ENCODE data around the gene LARP4B. TPM values are rescaled to one million over a fixed set of nuclear protein-coding genes. Genes with fewer than 3 reads are reported as not detected.
A peak's percentile ranks its signal among the peaks of the same experiment; 100 is the strongest.

The LARP4B gene
- total and polyA plus RNA-seq, 8 donors: 45.1 to 122 (median 54.4) TPM

GRCh38 chr10:953836-954235 is 22.3 kb upstream of the LARP4B start:
- no peak for TF ChIP-seq CTCF (IDR thresholded peaks at IDR 0.05)
- Histone ChIP-seq H3K27me3 (no peaks in the 10 kb centered on the region), H3K9me3 (no peaks in the 10 kb centered on the region), H3K4me1 (no peaks in the 10 kb centered on the region), H3K36me3 (no peaks in the 10 kb centered on the region), H3K4me3 (no peak overlapping the region), H3K27ac (no peak overlapping the region)
- no peak for DNase-seq
- intact Hi-C loops (cut with DNase I): no loop called here
- ATAC-seq: no peak

- no peak for TF ChIP-seq CTCF (IDR thresholded peaks at IDR 0.05)
- Histone ChIP-seq H3K36me3 (no peaks in the 10 kb centered on the region), H3K27me3 (no peaks in the 10 kb centered on the region), H3K4me3 (no peak overlapping the region), H3K4me1 (peaks cover 0 to under 1% of the 10 kb centered on the region in 2 donors), H3K9me3 (no peaks in the 10 kb centered on the region), H3K27ac (no peak overlapping the region)
- DNase-seq (no peak), ATAC-seq (no peak)
- intact Hi-C loops (cut with DNase I): no loop called here
These were observed 17.9 kb upstream of the LARP4B start for GRCh38 chr10:949446-949845.

GRCh38 chr10:948347-948746 is 16.8 kb upstream of the LARP4B start:
- no peak for ATAC-seq
- no peak for DNase-seq
- H3K4me3 ChIP-seq: no peak overlapping the region

GRCh38 chr10:947881-948280 is 16.4 kb upstream of the LARP4B start:
- intact Hi-C loops (cut with DNase I): no loop called here
- Histone ChIP-seq H3K9me3 (no peaks in the 10 kb centered on the region), H3K27me3 (no peaks in the 10 kb centered on the region), H3K4me3 (no peak overlapping the region), H3K36me3 (no peaks in the 10 kb centered on the region), H3K4me1 (peaks cover 0 to 8% of the 10 kb centered on the region in 2 donors), H3K27ac (no peak overlapping the region)
- TF ChIP-seq CTCF (IDR thresholded peaks at IDR 0.05): no peak
- no peak for ATAC-seq
- DNase-seq: no peak

More at GRCh38 chr10:948347-948746, 16.8 kb upstream of the LARP4B start:
- Histone ChIP-seq H3K27ac (no peak overlapping the region), H3K4me1 (peaks cover 0 to 8% of the 10 kb centered on the region in 2 donors), H3K27me3 (no peaks in the 10 kb centered on the region), H3K36me3 (no peaks in the 10 kb centered on the region), H3K9me3 (no peaks in the 10 kb centered on the region)
- intact Hi-C loops (cut with DNase I): no loop called here
- no peak for TF ChIP-seq CTCF (IDR thresholded peaks at IDR 0.05)

GRCh38 chr10:947051-947450 is 15.5 kb upstream of the LARP4B start:
- H3K4me3 ChIP-seq: no peak overlapping the region
- H3K27me3 ChIP-seq: no peaks in the 10 kb centered on the region
- peaks cover 0 to 8% of the 10 kb centered on the region in 2 donors for H3K4me1 ChIP-seq
- DNase-seq (no peak), ATAC-seq (no peak)
- H3K9me3 ChIP-seq: no peaks in the 10 kb centered on the region
- intact Hi-C loops (cut with DNase I): no loop called here
- TF ChIP-seq CTCF (IDR thresholded peaks at IDR 0.05): no peak
- peak overlapping the region in 1 of 2 donors; percentile 23 for H3K27ac ChIP-seq
- H3K36me3 ChIP-seq: no peaks in the 10 kb centered on the region
